HCT116 (cell line): ENCODE measurements around the gene ELK3.

ENCODE experiments used
- POLR2AphosphoS5 ChIP-seq: IDR thresholded peaks from 2 replicates; pipeline ENCODE4 v1.6.1; 2011; ENCODE audit warnings: mild to moderate bottlenecking, low read depth, low read length, moderate library complexity
- SIN3A ChIP-seq: IDR thresholded peaks from 2 replicates; pipeline ENCODE4 v1.6.1; 2012; ENCODE audit warnings: low read depth

DNA sequence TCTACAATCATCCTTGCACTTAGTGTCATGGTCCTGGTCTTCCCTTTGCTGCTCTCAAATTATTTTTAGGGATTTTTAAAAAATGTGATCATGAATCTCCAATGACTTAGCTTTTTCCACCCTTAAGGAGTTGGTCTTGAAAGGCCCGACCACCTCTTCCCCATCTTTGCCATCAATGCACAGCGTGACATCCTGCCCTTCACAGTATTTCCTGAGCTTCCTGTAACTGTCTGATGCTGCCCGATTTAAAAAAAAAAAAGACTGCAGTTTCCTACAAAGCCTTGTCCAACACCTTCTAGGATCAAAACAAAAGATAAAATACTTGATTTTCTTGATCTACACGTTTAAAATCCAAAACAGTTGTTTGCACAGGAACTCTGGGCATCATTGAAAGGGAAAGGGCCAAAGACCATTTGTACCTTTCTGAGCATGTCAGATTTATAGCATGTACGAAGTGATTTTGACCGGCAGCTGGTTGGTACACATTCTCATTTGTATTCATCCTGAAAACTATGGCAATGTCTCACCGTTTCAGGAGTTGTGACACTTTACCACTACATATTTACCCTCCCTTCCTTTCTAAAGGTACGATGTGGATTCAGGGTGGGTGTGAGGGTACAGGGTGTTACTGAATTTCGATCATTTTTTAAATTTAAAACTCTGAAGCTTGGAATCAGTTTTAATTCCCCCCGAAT, 7.4 kb upstream of the ELK3 start:
- TF ChIP-seq SIN3A, result no peak
- no peak for TF ChIP-seq POLR2AphosphoS5
